Trophoblast cell (in vitro differentiated cells and primary cell): Measurements from ENCODE around the gene IDH3G.

Source experiments
- DNase-seq, 2 donors: peaks; one replicate each; pipeline ENCODE4 v3.0.0-alpha.2; 2016
- H2AFZ ChIP-seq: 2 replicates; pipeline ENCODE4 v1.6.1; 2013; ENCODE audit warnings: low read length, moderate library complexity, mild to moderate bottlenecking; ENCODE audit not compliant: insufficient read depth, poor library complexity
- H2AK5ac ChIP-seq: 2 replicates; pipeline ENCODE4 v1.6.1; 2013; ENCODE audit warnings: mild to moderate bottlenecking, low read length
- H2BK120ac ChIP-seq: 2 replicates; pipeline ENCODE4 v1.6.1; 2013; ENCODE audit warnings: low read length, mild to moderate bottlenecking, moderate library complexity; ENCODE audit not compliant: insufficient read depth, poor library complexity
- H2BK12ac ChIP-seq: 2 replicates; pipeline ENCODE4 v1.6.1; 2013; ENCODE audit warnings: mild to moderate bottlenecking, low read length, moderate library complexity
- H2BK5ac ChIP-seq: 2 replicates; pipeline ENCODE4 v1.6.1; 2013; ENCODE audit warnings: low read length, low read depth, moderate library complexity, mild to moderate bottlenecking; ENCODE audit not compliant: poor library complexity
- H3K14ac ChIP-seq: 2 replicates; pipeline ENCODE4 v1.6.1; 2013; ENCODE audit warnings: mild to moderate bottlenecking, low read length
- H3K18ac ChIP-seq: 2 replicates; pipeline ENCODE4 v1.6.1; 2013; ENCODE audit warnings: mild to moderate bottlenecking, low read length
- H3K23ac ChIP-seq: 2 replicates; pipeline ENCODE4 v1.6.1; 2013; ENCODE audit warnings: low read length
- H3K27ac ChIP-seq: 2 replicates; pipeline ENCODE4 v1.5.1; 2013; ENCODE audit warnings: low read depth, mild to moderate bottlenecking, inconsistent platforms, low read length, moderate library complexity
- H3K27me3 ChIP-seq: 2 replicates; pipeline ENCODE4 v1.6.1; 2013; ENCODE audit warnings: inconsistent platforms, mild to moderate bottlenecking, low read length, moderate library complexity; ENCODE audit not compliant: insufficient read depth
- H3K36me3 ChIP-seq, 2 experiments: 1 replicate in 1 of 2; 2 replicates in 1 of 2; pipeline ENCODE4 v1.6.1; 2013; ENCODE audit warnings: low read length in 2 of 2, mild to moderate bottlenecking in 2 of 2, moderate library complexity in 1 of 2; ENCODE audit not compliant: insufficient read depth in 2 of 2, control insufficient read depth in 1 of 2
- H3K4ac ChIP-seq: 2 replicates; pipeline ENCODE4 v1.6.1; 2013; ENCODE audit warnings: low read depth, mild to moderate bottlenecking, low read length, moderate library complexity
- H3K4me1 ChIP-seq, 2 experiments: 1 replicate in 1 of 2; 2 replicates in 1 of 2; pipeline ENCODE4 v1.6.1; 2013; ENCODE audit warnings: low read length in 2 of 2, mild to moderate bottlenecking in 2 of 2, moderate library complexity in 1 of 2; ENCODE audit not compliant: insufficient read depth in 2 of 2, control insufficient read depth in 1 of 2
- H3K4me2 ChIP-seq: 2 replicates; pipeline ENCODE4 v1.6.1; 2013; ENCODE audit warnings: inconsistent platforms, mild to moderate bottlenecking, low read length, moderate library complexity
- H3K4me3 ChIP-seq: 2 replicates; pipeline ENCODE4 v1.5.1; 2013; ENCODE audit warnings: mild to moderate bottlenecking, low read depth, low read length, inconsistent platforms
- H3K79me1 ChIP-seq: one replicate; pipeline ENCODE4 v1.6.1; 2013; ENCODE audit warnings: low read length
- H3K79me2 ChIP-seq: 2 replicates; pipeline ENCODE4 v1.6.1; 2013; ENCODE audit warnings: low read length, mild to moderate bottlenecking; ENCODE audit not compliant: control insufficient read depth, insufficient read depth, poor library complexity
- H3K9ac ChIP-seq: 2 replicates; pipeline ENCODE4 v1.6.1; 2013; ENCODE audit warnings: mild to moderate bottlenecking, low read length
- H3K9me3 ChIP-seq: 2 replicates; pipeline ENCODE4 v1.6.1; 2013; ENCODE audit warnings: low read depth, mild to moderate bottlenecking, control low read depth, inconsistent platforms, low read length; ENCODE audit not compliant: insufficient read depth
- H4K12ac ChIP-seq: 2 replicates; pipeline ENCODE4 v1.6.1; 2013; ENCODE audit warnings: low read depth, mild to moderate bottlenecking, low read length, moderate library complexity
- H4K8ac ChIP-seq: 2 replicates; pipeline ENCODE4 v1.6.1; 2013; ENCODE audit warnings: low read depth, mild to moderate bottlenecking, low read length, moderate library complexity
- H4K91ac ChIP-seq: one replicate; pipeline ENCODE4 v1.6.1; 2013; ENCODE audit warnings: low read depth, mild to moderate bottlenecking, low read length, moderate library complexity
- WGBS: extraction: QIAGEN DNeasy Blood & Tissue Kit; methylation state at CpG from one replicate; pipeline ENCODE4 v1.1.7; 2013; ENCODE audit warnings: missing lambda C conversion rate; ENCODE audit not compliant: insufficient read length, insufficient coverage; ENCODE audit errors: extremely low coverage; 5-methylcytosine and 5-hydroxymethylcytosine counted together

Gene IDH3G

DNA sequence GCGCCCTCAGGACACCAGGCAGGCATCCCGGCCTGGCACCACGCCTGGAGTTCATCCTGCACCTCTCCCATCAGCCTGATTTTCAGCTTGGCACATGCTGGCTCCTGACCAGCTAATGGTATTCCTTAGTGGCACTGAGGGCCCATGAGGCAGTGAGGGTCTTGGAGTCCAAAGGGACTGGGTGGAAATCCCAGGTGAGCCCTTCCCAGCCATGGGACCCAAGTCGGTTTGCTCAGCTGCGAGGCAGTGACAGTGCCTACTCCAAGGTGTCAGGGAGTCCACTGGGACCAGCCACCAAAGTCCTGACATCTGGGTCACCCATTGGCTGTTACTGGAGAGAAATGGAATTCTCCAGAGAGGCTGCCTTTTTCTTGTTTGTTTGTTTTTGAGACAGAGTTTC lies 5.2 kb upstream of the IDH3G start:
- DNase-seq: no peak
- Histone ChIP-seq H3K36me3 (peaks cover 31 to 34% of the 10 kb centered on the region in 2 experiments), H2AK5ac (no peak overlapping the region), H3K79me2 (peaks cover 7% of the 10 kb centered on the region), H3K4ac (no peak overlapping the region), H2BK5ac (no peak overlapping the region), H2BK12ac (no peak overlapping the region), H3K18ac (no peak overlapping the region), H3K14ac (no peak overlapping the region), H3K4me2 (no peak overlapping the region), H3K79me1 (peaks cover 5% of the 10 kb centered on the region), H3K9ac (no peak overlapping the region), H3K27ac (no peak overlapping the region), H3K9me3 (no peaks in the 10 kb centered on the region), H2AFZ (no peak overlapping the region), H3K23ac (no peak overlapping the region), H4K91ac (no peak overlapping the region), H2BK120ac (no peak overlapping the region), H3K4me3 (no peak overlapping the region), H4K12ac (no peak overlapping the region), H3K27me3 (no peaks in the 10 kb centered on the region), H3K4me1 (peaks cover 0 to 2% of the 10 kb centered on the region in 2 experiments), H4K8ac (no peak overlapping the region)
- WGBS: no CpG with 5 or more reads among the region's 5 CpGs

DNA sequence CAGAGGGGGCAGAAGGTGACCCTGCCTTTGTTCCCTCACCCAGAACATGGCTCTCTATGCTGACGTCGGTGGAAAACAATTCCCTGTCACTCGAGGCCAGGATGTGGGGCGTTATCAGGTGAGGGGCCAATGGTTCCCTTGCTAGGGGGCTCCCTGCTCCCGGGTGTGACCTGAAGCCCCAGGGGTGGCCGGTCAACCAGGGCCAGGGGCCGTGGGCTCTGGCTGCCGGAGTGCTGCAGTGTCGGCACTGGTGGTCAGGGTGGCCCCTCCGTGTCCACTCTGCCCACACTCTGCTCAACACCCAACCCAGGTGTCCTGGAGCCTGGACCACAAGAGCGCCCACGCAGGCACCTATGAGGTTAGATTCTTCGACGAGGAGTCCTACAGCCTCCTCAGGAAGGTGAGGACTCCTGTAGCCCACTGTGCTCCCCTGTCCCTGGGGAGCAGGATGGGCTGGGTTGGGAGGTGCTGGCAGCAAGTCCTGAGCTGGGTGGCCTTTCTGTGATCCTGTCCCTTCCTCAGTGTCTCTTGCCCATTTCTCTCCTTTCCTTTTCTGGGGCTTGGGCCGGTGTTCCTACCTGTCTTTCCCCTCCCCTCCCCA lies 3.3 kb upstream of the IDH3G start:
- Histone ChIP-seq H3K4me1 (peaks cover 0 to 5% of the 10 kb centered on the region in 2 experiments), H2BK5ac (no peak overlapping the region), H2BK120ac (no peak overlapping the region), H3K4ac (no peak overlapping the region), H3K27ac (no peak overlapping the region), H3K14ac (no peak overlapping the region), H2BK12ac (no peak overlapping the region), H3K9ac (no peak overlapping the region), H2AK5ac (no peak overlapping the region), H3K36me3 (peaks cover 31 to 34% of the 10 kb centered on the region in 2 experiments), H2AFZ (no peak overlapping the region), H3K27me3 (no peaks in the 10 kb centered on the region), H3K9me3 (no peaks in the 10 kb centered on the region), H3K18ac (no peak overlapping the region), H3K4me2 (no peak overlapping the region), H4K91ac (no peak overlapping the region), H4K12ac (no peak overlapping the region), H4K8ac (no peak overlapping the region), H3K23ac (no peak overlapping the region), H3K4me3 (no peak overlapping the region), H3K79me1 (peaks cover 10% of the 10 kb centered on the region), H3K79me2 (peaks cover 9% of the 10 kb centered on the region)
- no peak for DNase-seq
- WGBS: no CpG with 5 or more reads among the region's 15 CpGs

DNA sequence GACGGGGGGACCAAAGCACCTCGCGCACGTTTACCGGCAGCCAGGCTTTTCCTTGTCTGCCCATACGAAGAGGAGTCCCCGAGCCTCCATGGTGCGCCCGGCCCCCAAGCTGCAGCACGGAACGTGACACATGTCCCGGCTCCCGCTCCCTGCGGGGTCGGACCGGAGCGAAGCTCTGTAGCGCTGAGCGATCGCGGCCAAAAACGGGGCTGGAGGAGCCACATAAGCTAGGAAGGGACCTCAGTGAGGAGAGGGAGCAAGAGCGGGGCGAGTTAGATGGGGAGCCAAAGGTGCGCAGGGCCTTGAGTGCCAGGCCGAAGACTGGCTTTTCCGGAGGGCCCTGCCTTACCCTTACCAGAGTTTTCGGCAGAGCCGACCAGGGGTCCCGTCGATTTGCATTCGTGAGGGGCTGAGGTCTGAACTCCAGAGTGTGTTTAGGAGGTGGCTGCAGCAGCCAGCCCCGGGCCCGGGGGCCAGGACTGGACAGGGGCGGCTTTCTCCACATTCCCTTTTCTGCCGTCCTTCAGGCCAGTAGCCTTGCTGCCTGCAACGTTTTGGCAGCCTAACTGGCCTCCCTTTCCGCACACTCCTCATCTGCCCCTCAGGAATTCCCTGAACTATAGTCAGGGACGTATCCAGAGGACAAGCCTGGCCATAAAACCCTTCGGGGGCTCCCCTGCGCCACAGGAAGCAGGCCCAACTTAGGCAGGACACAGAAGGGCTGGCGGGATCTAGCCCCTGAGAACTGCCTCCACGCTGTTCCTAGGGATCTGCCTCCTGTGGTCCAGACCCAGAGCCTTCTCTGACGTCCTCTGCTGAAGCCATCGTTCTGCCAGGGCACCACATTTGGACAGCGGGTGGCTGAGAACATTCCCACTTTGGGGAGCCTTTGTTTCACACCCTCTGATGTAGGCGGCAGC lies 982 bp upstream of the IDH3G start:
- H3K79me1 ChIP-seq: peaks cover 10% of the 10 kb centered on the region
- H4K91ac ChIP-seq: peak overlapping the region; percentile 81
- H2BK12ac ChIP-seq: no peak overlapping the region
- peaks cover 0 to 5% of the 10 kb centered on the region in 2 experiments for H3K4me1 ChIP-seq
- peak overlapping the region; percentile 85 for H4K8ac ChIP-seq
- DNase-seq: peak in 1 of 2 donors; percentile 28
- H3K18ac ChIP-seq: peak overlapping the region; percentile 28
- H3K36me3 ChIP-seq: peaks cover 32 to 40% of the 10 kb centered on the region in 2 experiments
- H2BK5ac ChIP-seq: peak overlapping the region; percentile 22
- H3K23ac ChIP-seq: no peak overlapping the region
- peak overlapping the region; percentile 10 for H2BK120ac ChIP-seq
- H3K4me2 ChIP-seq: peak overlapping the region; percentile 75
- H2AFZ ChIP-seq: peak overlapping the region; percentile 8
- H3K4me3 ChIP-seq: peak overlapping the region; percentile 81
- H3K9me3 ChIP-seq: no peaks in the 10 kb centered on the region
- H3K4ac ChIP-seq: peak overlapping the region; percentile 38
- peak overlapping the region; percentile 24 for H4K12ac ChIP-seq
- peak overlapping the region; percentile 88 for H3K14ac ChIP-seq
- WGBS: no CpG with 5 or more reads among the region's 47 CpGs
- H2AK5ac ChIP-seq: peak overlapping the region; percentile 32
- peak overlapping the region; percentile 91 for H3K9ac ChIP-seq
- H3K27ac ChIP-seq: no peak overlapping the region
- H3K27me3 ChIP-seq: no peaks in the 10 kb centered on the region
- peaks cover 9% of the 10 kb centered on the region for H3K79me2 ChIP-seq

DNA sequence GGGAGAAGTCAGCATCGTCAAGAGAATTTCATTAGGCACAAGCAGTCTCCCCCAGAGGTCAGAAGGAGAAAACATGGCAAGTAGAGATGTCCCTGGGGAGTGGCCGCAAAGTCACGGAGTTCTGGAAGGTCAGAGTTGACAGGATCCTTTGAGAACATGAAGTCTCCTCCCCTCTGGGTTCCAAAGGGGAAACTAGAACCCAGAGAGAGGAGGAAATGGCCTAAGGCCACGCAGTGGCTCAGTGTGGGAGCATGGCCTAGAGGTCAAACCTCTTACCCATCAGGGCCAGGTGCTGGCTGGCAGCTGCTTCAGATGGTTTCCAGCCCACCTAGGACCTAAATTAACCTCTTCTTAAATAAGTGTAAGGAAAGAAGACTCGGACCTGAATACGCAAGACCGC lies 884 bp downstream of the IDH3G start:
- Histone ChIP-seq H3K18ac (no peak overlapping the region), H4K91ac (peak overlapping the region; percentile 56), H2BK5ac (no peak overlapping the region), H3K23ac (no peak overlapping the region), H3K4me3 (peak overlapping the region; percentile 90), H4K12ac (no peak overlapping the region), H3K36me3 (peaks cover 36 to 45% of the 10 kb centered on the region in 2 experiments), H3K4me1 (peaks cover 0 to 5% of the 10 kb centered on the region in 2 experiments), H3K9ac (peak overlapping the region; percentile 92), H2AFZ (no peak overlapping the region), H3K27me3 (no peaks in the 10 kb centered on the region), H3K79me2 (peaks cover 9% of the 10 kb centered on the region), H2AK5ac (no peak overlapping the region), H3K79me1 (peaks cover 10% of the 10 kb centered on the region), H3K4ac (no peak overlapping the region), H2BK12ac (no peak overlapping the region), H3K9me3 (no peaks in the 10 kb centered on the region), H3K27ac (peak overlapping the region; percentile 37), H3K4me2 (peak overlapping the region; percentile 92), H4K8ac (peak overlapping the region; percentile 74), H2BK120ac (no peak overlapping the region), H3K14ac (no peak overlapping the region)
- DNase-seq: peak in 1 of 2 donors; percentile 3
- WGBS: no CpG with 5 or more reads among the region's 7 CpGs
